Tibial nerve (tissue), 4 donors: Measurements from ENCODE around the gene CHMP1A. TPM values are rescaled to one million over a fixed set of nuclear protein-coding genes. Genes with fewer than 3 reads are reported as not detected.

Source experiments
- DNase-seq, 2 donors: peaks; one replicate each; pipeline ENCODE4 v3.0.0-alpha.2; 2019; ENCODE audit warnings: low spot score in 2 of 2
- H3K27ac ChIP-seq, 4 donors: fragments of 200-600 bp; sonication (generic) in 3 of 4; one replicate each; pipeline ENCODE4 v1.5.1; 2017 to 2019; ENCODE audit warnings: mild to moderate bottlenecking in 1 of 4
- H3K27me3 ChIP-seq, 2 donors: fragments of 200-600 bp; sonication (generic) in 1 of 2; one replicate each; pipeline versions ENCODE4 v1.5.1 to v1.6.0; 2017 to 2019
- H3K36me3 ChIP-seq, 3 donors: fragments of 200-600 bp; sonication (generic); one replicate each; pipeline ENCODE4 v1.5.1; 2018 to 2019
- H3K4me1 ChIP-seq, 4 donors: fragments of 200-600 bp; sonication (generic) in 3 of 4; one replicate each; pipeline ENCODE4 v1.5.1; 2017 to 2019
- H3K4me3 ChIP-seq, 4 donors: fragments of 200-600 bp; sonication (generic) in 3 of 4; one replicate each; pipeline ENCODE4 v1.5.1; 2017 to 2019; ENCODE audit warnings: mild to moderate bottlenecking in 1 of 4, moderate library complexity in 1 of 4
- H3K9me3 ChIP-seq, 4 donors: fragments of 200-600 bp; sonication (generic) in 3 of 4; one replicate each; pipeline ENCODE4 v1.5.1; 2017 to 2019
- CTCF ChIP-seq, 5 experiments: fragments of 200-600 bp in 3 of 5; fragments of 450-650 bp in 2 of 5; sonication (generic) in 3 of 5; IDR thresholded peaks; one replicate each; pipeline ENCODE4 v1.5.1; 2016 to 2019; ENCODE audit warnings: antibody characterized with exemption in 5 of 5, mild to moderate bottlenecking in 3 of 5, moderate library complexity in 2 of 5
- EP300 ChIP-seq, 2 donors: sonication (generic); formaldehyde crosslinking; IDR thresholded peaks; one replicate each; pipeline ENCODE4 v1.6.1; 2017; ENCODE audit warnings: antibody characterized with exemption in 2 of 2, mild to moderate bottlenecking in 1 of 2
- POLR2A ChIP-seq, 2 donors: fragments of 450-650 bp; IDR thresholded peaks; one replicate each; pipeline ENCODE4 v1.6.1; 2017; ENCODE audit warnings: antibody characterized with exemption in 2 of 2, mild to moderate bottlenecking in 2 of 2, moderate library complexity in 2 of 2
- WGBS, 2 donors: methylation state at CpG; one replicate each; pipeline ENCODE4 v1.1.5; 2018; 5-methylcytosine and 5-hydroxymethylcytosine counted together
- total RNA-seq, 4 donors: library from RNA; depleted of rRNA; stranded (reverse); fragments of >200 nt; gene quantifications; one replicate each; pipeline ENCODE4 v1.1.0, GENCODE V29; 2016

Gene CHMP1A
- total RNA-seq, 4 donors from 2014 or later = 90.0 to 109 (median 92.7) TPM

GRCh38 chr16:89655062-89655643, 2.4 kb downstream of the CHMP1A start:
- no peaks in the 10 kb centered on the region for H3K9me3 ChIP-seq
- TF ChIP-seq CTCF (IDR thresholded peaks at IDR 0.05) (no peak), POLR2A (IDR thresholded peaks at IDR 0.05) (no peak), EP300 (IDR thresholded peaks at IDR 0.05) (no peak)
- no peak overlapping the region for H3K27ac ChIP-seq
- peaks cover 0 to 28% (median 11%) of the 10 kb centered on the region in 4 donors for H3K4me1 ChIP-seq
- 84 to 85% methylated on average over 10 of the region's 10 CpGs for WGBS, 2 donors
- H3K27me3 ChIP-seq = no peaks in the 10 kb centered on the region
- H3K4me3 ChIP-seq = no peak overlapping the region
- peaks cover 0 to 33% (median 3%) of the 10 kb centered on the region in 3 donors for H3K36me3 ChIP-seq
- DNase-seq = no peak

DNA sequence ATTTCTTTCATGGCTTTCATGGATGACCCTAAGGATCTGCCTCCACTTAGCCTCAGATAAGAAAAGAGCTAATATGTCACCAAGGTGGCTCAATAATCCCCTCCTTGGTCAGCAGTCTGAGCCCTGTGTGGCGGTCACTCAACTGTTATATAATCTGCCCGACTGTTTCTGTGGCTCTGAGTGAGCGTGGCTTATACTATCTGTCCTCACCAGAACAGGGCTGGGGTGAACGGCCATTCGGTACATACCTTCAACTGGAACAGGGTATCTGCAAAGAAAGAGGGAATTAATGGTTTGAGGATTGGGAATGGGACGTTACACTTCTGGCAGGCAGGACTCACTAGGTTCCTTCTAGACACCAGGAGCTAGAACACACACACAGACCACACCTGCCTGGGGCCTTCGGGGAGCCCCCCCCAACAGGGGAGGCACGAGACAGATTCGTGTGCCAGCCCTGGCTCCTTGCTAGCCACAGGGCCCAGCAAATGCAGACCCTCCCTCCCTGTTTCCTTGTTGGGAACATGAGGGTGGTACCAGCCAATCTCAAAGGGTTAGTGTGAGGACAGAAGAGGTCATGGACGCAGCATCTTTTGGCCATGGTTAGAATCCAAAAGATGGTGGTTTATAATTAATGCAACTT, 3.7 kb downstream of the CHMP1A start:
- DNase-seq = no peak
- H3K4me1 ChIP-seq = peaks cover 0 to 23% (median 10%) of the 10 kb centered on the region in 4 donors
- TF ChIP-seq CTCF (IDR thresholded peaks at IDR 0.05) = no peak
- no peak for TF ChIP-seq EP300 (IDR thresholded peaks at IDR 0.05)
- TF ChIP-seq POLR2A (IDR thresholded peaks at IDR 0.05) = no peak
- no peak overlapping the region for H3K4me3 ChIP-seq
- H3K9me3 ChIP-seq = no peaks in the 10 kb centered on the region
- 83 to 90% methylated on average over 10 of the region's 10 CpGs for WGBS, 2 donors
- no peaks in the 10 kb centered on the region for H3K27me3 ChIP-seq
- H3K36me3 ChIP-seq = peaks cover 0 to 42% (median 3%) of the 10 kb centered on the region in 3 donors
- H3K27ac ChIP-seq = no peak overlapping the region

GRCh38 chr16:89651584-89651983, 5.9 kb downstream of the CHMP1A start:
- TF ChIP-seq EP300 (IDR thresholded peaks at IDR 0.05) (no peak), CTCF (IDR thresholded peaks at IDR 0.05) (no peak), POLR2A (IDR thresholded peaks at IDR 0.05) (no peak)
- Histone ChIP-seq H3K4me1 (peaks cover 0 to 10% (median 3%) of the 10 kb centered on the region in 4 donors), H3K9me3 (no peaks in the 10 kb centered on the region), H3K4me3 (no peak overlapping the region), H3K36me3 (peaks cover 7 to 57% (median 8%) of the 10 kb centered on the region in 3 donors), H3K27me3 (no peaks in the 10 kb centered on the region), H3K27ac (no peak overlapping the region)
- DNase-seq = no peak
- 84 to 90% methylated on average over 15 of the region's 15 CpGs for WGBS, 2 donors

- DNase-seq = no peak
- TF ChIP-seq POLR2A (IDR thresholded peaks at IDR 0.05) (no peak), CTCF (IDR thresholded peaks at IDR 0.05) (no peak), EP300 (IDR thresholded peaks at IDR 0.05) (no peak)
- Histone ChIP-seq H3K27me3 (no peaks in the 10 kb centered on the region), H3K4me3 (no peak overlapping the region), H3K27ac (no peak overlapping the region), H3K9me3 (no peaks in the 10 kb centered on the region), H3K36me3 (peaks cover 10 to 74% (median 20%) of the 10 kb centered on the region in 3 donors), H3K4me1 (peaks cover 0 to 3% (median 0%) of the 10 kb centered on the region in 4 donors)
- WGBS, 2 donors = 91 to 94% methylated on average over 12 of the region's 12 CpGs
Observed at GRCh38 chr16:89646906-89647305, 10.6 kb downstream of the CHMP1A start.

DNA sequence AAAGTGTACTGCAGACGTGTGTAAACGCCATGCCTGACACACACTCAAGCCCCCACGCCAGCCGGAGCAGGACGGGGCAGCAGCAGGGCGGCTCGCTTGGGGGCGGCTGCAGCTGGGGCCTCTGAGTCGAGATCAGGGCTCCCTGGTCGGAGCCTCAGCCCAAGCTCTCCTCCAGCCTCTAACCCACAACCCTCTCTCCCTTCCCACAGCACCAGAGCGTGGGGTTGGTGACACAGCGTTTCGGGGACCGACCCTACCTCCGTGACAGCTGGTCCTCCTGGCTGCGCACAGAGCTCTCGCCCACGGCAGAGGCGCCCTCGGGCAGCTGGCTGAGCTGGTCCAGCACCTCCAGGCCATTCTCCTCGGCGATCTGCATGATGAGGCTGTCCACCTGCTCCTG, 11.2 kb downstream of the CHMP1A start:
- Histone ChIP-seq H3K4me1 (peaks cover 0 to 9% (median 0%) of the 10 kb centered on the region in 4 donors), H3K36me3 (peaks cover 7 to 68% (median 20%) of the 10 kb centered on the region in 3 donors), H3K27me3 (no peaks in the 10 kb centered on the region), H3K9me3 (no peaks in the 10 kb centered on the region), H3K27ac (no peak overlapping the region), H3K4me3 (no peak overlapping the region)
- 91 to 98% methylated on average over 18 to 22 of the region's 22 CpGs for WGBS, 2 donors
- TF ChIP-seq EP300 (IDR thresholded peaks at IDR 0.05) (no peak), POLR2A (IDR thresholded peaks at IDR 0.05) (no peak), CTCF (IDR thresholded peaks at IDR 0.05) (no peak)
- no peak for DNase-seq
